Measurements from ENCODE around the gene CCDC9B.

- TF ChIP-seq EZH2 (IDR thresholded peaks at IDR 0.05; ENCODE audit: insufficient read depth, poor library complexity, severe bottlenecking) (no peak), EZH2phosphoT487 (IDR thresholded peaks at IDR 0.05; ENCODE audit: insufficient read depth, low read depth) (no peak)
Measured at GRCh38 chr15:40290918-40291574, 49.7 kb downstream of the CCDC9B start.

Measured in GM23248 (cell line).